C4-2B (cell line): Measurements from ENCODE around the gene HTN3.

Experiments
- CTCF ChIP-seq: fragments of 450-650 bp; conservative IDR thresholded peaks from 2 replicates; pipeline ENCODE4 v1.5.1; 2017; ENCODE audit warnings: mild to moderate bottlenecking
- ZFX ChIP-seq: fragments of 450-650 bp; IDR thresholded peaks from 2 replicates; pipeline ENCODE4 v1.6.1; 2017

- TF ChIP-seq ZFX (no peak), CTCF (no peak)
These were observed 25.8 kb upstream of the HTN3 start for GRCh38 chr4:70002507-70002906.
